Measurements from ENCODE around the gene ZNF804B. TPM values are rescaled to one million over a fixed set of nuclear protein-coding genes. Genes with fewer than 3 reads are reported as not detected.

Gene ZNF804B
- total and polyA plus RNA-seq, 12 donors, result 0.07 TPM; not detected in 11

GRCh38 chr7:88761779-88762178 lies 2.3 kb downstream of the ZNF804B start:
- intact Hi-C loops (cut with DNase I), result no loop called here
- no peaks in the 10 kb centered on the region for H3K9me3 ChIP-seq
- peaks cover 4 to 69% (median 50%) of the 10 kb centered on the region in 7 donors for H3K27me3 ChIP-seq
- DNase-seq, result no peak
- 60 to 65% methylated on average over 1 of the region's 1 CpG for WGBS, 2 donors
- H3K27ac ChIP-seq, result no peak overlapping the region
- H3K4me3 ChIP-seq, result no peak overlapping the region
- H3K4me1 ChIP-seq, result peaks cover 0 to 20% (median 13%) of the 10 kb centered on the region in 9 donors
- TF ChIP-seq, protein P1, sequence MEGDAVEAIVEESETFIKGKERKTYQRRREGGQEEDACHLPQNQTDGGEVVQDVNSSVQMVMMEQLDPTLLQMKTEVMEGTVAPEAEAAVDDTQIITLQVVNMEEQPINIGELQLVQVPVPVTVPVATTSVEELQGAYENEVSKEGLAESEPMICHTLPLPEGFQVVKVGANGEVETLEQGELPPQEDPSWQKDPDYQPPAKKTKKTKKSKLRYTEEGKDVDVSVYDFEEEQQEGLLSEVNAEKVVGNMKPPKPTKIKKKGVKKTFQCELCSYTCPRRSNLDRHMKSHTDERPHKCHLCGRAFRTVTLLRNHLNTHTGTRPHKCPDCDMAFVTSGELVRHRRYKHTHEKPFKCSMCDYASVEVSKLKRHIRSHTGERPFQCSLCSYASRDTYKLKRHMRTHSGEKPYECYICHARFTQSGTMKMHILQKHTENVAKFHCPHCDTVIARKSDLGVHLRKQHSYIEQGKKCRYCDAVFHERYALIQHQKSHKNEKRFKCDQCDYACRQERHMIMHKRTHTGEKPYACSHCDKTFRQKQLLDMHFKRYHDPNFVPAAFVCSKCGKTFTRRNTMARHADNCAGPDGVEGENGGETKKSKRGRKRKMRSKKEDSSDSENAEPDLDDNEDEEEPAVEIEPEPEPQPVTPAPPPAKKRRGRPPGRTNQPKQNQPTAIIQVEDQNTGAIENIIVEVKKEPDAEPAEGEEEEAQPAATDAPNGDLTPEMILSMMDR (IDR thresholded peaks at IDR 0.05), result no peak
- ATAC-seq, result no peak
- H3K36me3 ChIP-seq, result no peaks in the 10 kb centered on the region

- ATAC-seq (no peak), DNase-seq (no peak)
- Histone ChIP-seq H3K9me3 (peaks cover 0 to 5% (median 0%) of the 10 kb centered on the region in 11 donors), H3K36me3 (no peaks in the 10 kb centered on the region), H3K4me1 (no peaks in the 10 kb centered on the region), H3K4me3 (no peak overlapping the region), H3K27me3 (peaks cover 0 to 4% (median 0%) of the 10 kb centered on the region in 7 donors), H3K27ac (no peak overlapping the region)
- TF ChIP-seq, protein P1 (IDR thresholded peaks at IDR 0.05), result no peak
- WGBS, 2 donors, result 89 to 91% methylated on average over 1 of the region's 1 CpG
- intact Hi-C loops (cut with DNase I), result no loop called here
Observed at GRCh38 chr7:88771417-88771816, 11.9 kb downstream of the ZNF804B start.

GRCh38 chr7:88772776-88773175 lies 13.3 kb downstream of the ZNF804B start:
- no peak overlapping the region for H3K27ac ChIP-seq
- H3K4me3 ChIP-seq, result no peak overlapping the region
- no peaks in the 10 kb centered on the region for H3K9me3 ChIP-seq
- H3K36me3 ChIP-seq, result no peaks in the 10 kb centered on the region
- DNase-seq (no peak), ATAC-seq (no peak)
- intact Hi-C loops (cut with DNase I), result no loop called here
- TF ChIP-seq, protein P1 (IDR thresholded peaks at IDR 0.05), result no peak
- no peaks in the 10 kb centered on the region for H3K4me1 ChIP-seq
- H3K27me3 ChIP-seq, result no peaks in the 10 kb centered on the region

DNA sequence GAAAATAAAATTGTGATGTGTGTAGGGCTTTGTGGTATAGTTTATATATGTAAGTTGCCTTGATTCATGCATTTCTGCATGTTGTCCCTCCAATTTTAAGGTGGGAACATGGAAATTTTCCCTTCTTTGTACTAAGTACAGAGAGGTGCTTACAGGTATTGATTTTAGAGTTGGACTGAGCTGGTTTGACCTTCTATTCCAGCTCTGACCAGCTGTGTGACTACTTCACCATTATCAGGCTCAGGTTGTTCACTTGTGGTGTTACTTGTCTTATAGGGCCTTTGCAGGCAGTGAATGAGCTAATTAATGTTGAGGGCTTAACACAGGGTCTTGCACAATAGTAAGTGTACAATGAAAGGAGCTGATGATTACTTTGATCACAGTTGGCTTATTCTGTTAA lies 16.3 kb downstream of the ZNF804B start:
- TF ChIP-seq, protein P1 (IDR thresholded peaks at IDR 0.05), result no peak
- Histone ChIP-seq H3K27me3 (no peaks in the 10 kb centered on the region), H3K36me3 (no peaks in the 10 kb centered on the region), H3K4me1 (no peaks in the 10 kb centered on the region), H3K4me3 (no peak overlapping the region), H3K27ac (no peak overlapping the region), H3K9me3 (no peaks in the 10 kb centered on the region)
- intact Hi-C loops (cut with DNase I), result no loop called here
- DNase-seq, result no peak
- ATAC-seq, result no peak
